HepG2 (cell line): ENCODE results near the gene SPRN.

Experiments used
- POLR2AphosphoS5 ChIP-seq: IDR thresholded peaks from 2 replicates; pipeline ENCODE4 v1.6.1; 2012; ENCODE audit warnings: low read depth, low read length
- ZNF3 ChIP-seq: IDR thresholded peaks from 2 replicates; pipeline ENCODE4 v1.7.0; 2017; ENCODE audit warnings: inconsistent platforms
- ZNF549 ChIP-seq: sonication (generic); formaldehyde crosslinking; IDR thresholded peaks from 2 replicates; pipeline ENCODE4 v1.5.0; 2020; ENCODE audit warnings: missing genetic modification reagents
- TF ChIP-seq, protein P1 (sequence below): IDR thresholded peaks from 2 replicates; pipeline ENCODE4 v1.4.0; 2020; ENCODE audit warnings: mild to moderate bottlenecking, missing genetic modification reagents
- TF ChIP-seq, protein P2 (sequence below): sonication (generic); formaldehyde crosslinking; IDR thresholded peaks from 2 replicates; pipeline ENCODE4 v1.5.0; 2020; ENCODE audit warnings: mild to moderate bottlenecking, missing genetic modification reagents, moderate library complexity

DNA sequence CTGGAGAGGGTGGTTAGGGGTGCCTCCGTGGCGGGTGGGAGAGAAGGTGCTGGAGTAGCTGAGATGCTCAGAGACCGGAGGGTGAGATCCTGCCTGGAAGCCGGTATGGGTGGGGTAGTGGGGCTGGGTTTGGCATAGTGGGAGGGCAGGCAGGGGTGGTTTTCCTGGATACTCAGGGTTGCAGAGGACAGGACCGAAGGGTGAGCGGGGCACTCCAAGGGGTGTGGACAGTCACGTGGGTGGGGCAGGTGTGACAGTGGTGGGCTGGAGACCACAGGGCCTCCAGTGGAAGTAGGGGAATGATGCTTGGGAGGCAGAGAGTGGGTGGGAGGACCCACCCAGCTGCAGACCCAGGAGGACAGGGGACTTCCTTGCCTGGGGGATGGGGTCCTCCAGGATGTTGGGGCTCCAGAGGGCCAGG lies 31.2 kb upstream of the SPRN start:
- TF ChIP-seq, protein P1, sequence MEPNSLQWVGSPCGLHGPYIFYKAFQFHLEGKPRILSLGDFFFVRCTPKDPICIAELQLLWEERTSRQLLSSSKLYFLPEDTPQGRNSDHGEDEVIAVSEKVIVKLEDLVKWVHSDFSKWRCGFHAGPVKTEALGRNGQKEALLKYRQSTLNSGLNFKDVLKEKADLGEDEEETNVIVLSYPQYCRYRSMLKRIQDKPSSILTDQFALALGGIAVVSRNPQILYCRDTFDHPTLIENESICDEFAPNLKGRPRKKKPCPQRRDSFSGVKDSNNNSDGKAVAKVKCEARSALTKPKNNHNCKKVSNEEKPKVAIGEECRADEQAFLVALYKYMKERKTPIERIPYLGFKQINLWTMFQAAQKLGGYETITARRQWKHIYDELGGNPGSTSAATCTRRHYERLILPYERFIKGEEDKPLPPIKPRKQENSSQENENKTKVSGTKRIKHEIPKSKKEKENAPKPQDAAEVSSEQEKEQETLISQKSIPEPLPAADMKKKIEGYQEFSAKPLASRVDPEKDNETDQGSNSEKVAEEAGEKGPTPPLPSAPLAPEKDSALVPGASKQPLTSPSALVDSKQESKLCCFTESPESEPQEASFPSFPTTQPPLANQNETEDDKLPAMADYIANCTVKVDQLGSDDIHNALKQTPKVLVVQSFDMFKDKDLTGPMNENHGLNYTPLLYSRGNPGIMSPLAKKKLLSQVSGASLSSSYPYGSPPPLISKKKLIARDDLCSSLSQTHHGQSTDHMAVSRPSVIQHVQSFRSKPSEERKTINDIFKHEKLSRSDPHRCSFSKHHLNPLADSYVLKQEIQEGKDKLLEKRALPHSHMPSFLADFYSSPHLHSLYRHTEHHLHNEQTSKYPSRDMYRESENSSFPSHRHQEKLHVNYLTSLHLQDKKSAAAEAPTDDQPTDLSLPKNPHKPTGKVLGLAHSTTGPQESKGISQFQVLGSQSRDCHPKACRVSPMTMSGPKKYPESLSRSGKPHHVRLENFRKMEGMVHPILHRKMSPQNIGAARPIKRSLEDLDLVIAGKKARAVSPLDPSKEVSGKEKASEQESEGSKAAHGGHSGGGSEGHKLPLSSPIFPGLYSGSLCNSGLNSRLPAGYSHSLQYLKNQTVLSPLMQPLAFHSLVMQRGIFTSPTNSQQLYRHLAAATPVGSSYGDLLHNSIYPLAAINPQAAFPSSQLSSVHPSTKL = no peak
- TF ChIP-seq ZNF3 = no peak
- no peak for TF ChIP-seq POLR2AphosphoS5
- TF ChIP-seq, protein P2, sequence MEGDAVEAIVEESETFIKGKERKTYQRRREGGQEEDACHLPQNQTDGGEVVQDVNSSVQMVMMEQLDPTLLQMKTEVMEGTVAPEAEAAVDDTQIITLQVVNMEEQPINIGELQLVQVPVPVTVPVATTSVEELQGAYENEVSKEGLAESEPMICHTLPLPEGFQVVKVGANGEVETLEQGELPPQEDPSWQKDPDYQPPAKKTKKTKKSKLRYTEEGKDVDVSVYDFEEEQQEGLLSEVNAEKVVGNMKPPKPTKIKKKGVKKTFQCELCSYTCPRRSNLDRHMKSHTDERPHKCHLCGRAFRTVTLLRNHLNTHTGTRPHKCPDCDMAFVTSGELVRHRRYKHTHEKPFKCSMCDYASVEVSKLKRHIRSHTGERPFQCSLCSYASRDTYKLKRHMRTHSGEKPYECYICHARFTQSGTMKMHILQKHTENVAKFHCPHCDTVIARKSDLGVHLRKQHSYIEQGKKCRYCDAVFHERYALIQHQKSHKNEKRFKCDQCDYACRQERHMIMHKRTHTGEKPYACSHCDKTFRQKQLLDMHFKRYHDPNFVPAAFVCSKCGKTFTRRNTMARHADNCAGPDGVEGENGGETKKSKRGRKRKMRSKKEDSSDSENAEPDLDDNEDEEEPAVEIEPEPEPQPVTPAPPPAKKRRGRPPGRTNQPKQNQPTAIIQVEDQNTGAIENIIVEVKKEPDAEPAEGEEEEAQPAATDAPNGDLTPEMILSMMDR = no peak
- no peak for TF ChIP-seq ZNF549 (CRISPR knock-in tag)
